Kidney capillary endothelial cell (primary cell): Measurements from ENCODE around the gene C1orf146.
A peak's percentile ranks its signal among the peaks of the same experiment; 100 is the strongest.
"Not testable (repeated sequence)": the region's sequence is repeated elsewhere in the genome, so short reads cannot be mapped to it uniquely, and the experiment has no call there.

Experiments used
- DNase-seq: peaks from one replicate; pipeline ENCODE4 v3.0.0-alpha.2; 2018; ENCODE audit warnings: low spot score

The C1orf146 gene

GRCh38 chr1:92217721-92218120, at the start of gene C1orf146:
C1orf146 (plus strand) TSS chr1:92217915; CDS start chr1:92231421, 13,506 bp downstream.
- DNase-seq: no peak

- DNase-seq: no peak
Observed at GRCh38 chr1:92168657-92169056, 49.1 kb upstream of the C1orf146 start.

- DNase-seq: no peak
Observed at GRCh38 chr1:92169214-92170005, 48.3 kb upstream of the C1orf146 start.

- no peak for DNase-seq
Observed at GRCh38 chr1:92184632-92185031, 33.1 kb upstream of the C1orf146 start.

- no peak for DNase-seq
Observed at GRCh38 chr1:92186081-92186480, 31.6 kb upstream of the C1orf146 start.

GRCh38 chr1:92188436-92189255, 29.1 kb upstream of the C1orf146 start:
- no peak for DNase-seq

GRCh38 chr1:92191726-92192125, 26.0 kb upstream of the C1orf146 start:
- DNase-seq: no peak

- DNase-seq: no peak
Observed at GRCh38 chr1:92192246-92192645, 25.5 kb upstream of the C1orf146 start.

GRCh38 chr1:92194511-92194910, 23.2 kb upstream of the C1orf146 start:
- no peak for DNase-seq

- DNase-seq: no peak
Observed at GRCh38 chr1:92201973-92202372, 15.7 kb upstream of the C1orf146 start.

GRCh38 chr1:92203105-92203504, 14.6 kb upstream of the C1orf146 start:
- no peak for DNase-seq

GRCh38 chr1:92210701-92211100, 7.0 kb upstream of the C1orf146 start:
- no peak for DNase-seq

GRCh38 chr1:92211166-92211565, 6.5 kb upstream of the C1orf146 start:
- DNase-seq: no peak

- no peak for DNase-seq
Observed at GRCh38 chr1:92218559-92218958, 844 bp downstream of the C1orf146 start.

GRCh38 chr1:92219028-92219427, 1.3 kb downstream of the C1orf146 start:
- DNase-seq: no peak

GRCh38 chr1:92228401-92228800, 10.7 kb downstream of the C1orf146 start:
- DNase-seq: no peak

- DNase-seq: no peak
Observed at GRCh38 chr1:92230736-92231135, 13.0 kb downstream of the C1orf146 start.

- DNase-seq: no peak
Observed at GRCh38 chr1:92240034-92240433, 22.3 kb downstream of the C1orf146 start.

GRCh38 chr1:92244376-92244775, 26.7 kb downstream of the C1orf146 start:
- DNase-seq: no peak

GRCh38 chr1:92254714-92255113, 37.0 kb downstream of the C1orf146 start:
- DNase-seq: not testable (repeated sequence)

GRCh38 chr1:92259350-92259749, 41.6 kb downstream of the C1orf146 start:
- DNase-seq: peak; percentile 45

- DNase-seq: no peak
Observed at GRCh38 chr1:92262516-92262915, 44.8 kb downstream of the C1orf146 start.

GRCh38 chr1:92273039-92273438, 55.3 kb downstream of the C1orf146 start:
- DNase-seq: no peak
